Middle frontal gyrus (tissue), 1 donor: Measurements from ENCODE around the gene VOPP1.
"Not testable (repeated sequence)": the region's sequence is repeated elsewhere in the genome, so short reads cannot be mapped to it uniquely, and the experiment has no call there.

Source experiments
- DNase-seq: peaks from one replicate; pipeline ENCODE4 v3.0.0-alpha.2; 2015; ENCODE audit warnings: low spot score; ENCODE audit errors: extremely low spot score

The VOPP1 gene

DNA sequence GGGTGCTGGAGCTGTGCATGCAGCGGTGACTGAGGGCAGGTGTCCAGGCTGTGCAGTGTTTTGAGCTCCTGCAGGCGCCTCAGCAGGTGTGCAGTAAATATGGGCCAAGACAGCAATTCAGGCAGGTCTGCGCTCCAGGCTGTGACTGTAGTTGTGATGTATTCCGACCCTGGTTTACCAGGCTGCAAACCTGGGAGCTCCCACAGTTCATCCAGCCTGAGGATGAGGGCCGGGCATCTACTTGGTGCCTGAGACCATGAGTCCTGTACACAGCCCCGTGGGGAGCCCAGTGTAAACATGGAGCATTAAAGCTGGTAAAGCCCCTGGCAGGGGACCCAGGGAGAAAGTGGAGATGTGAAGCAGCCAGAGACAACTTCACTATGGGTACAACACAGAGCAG is 82.8 kb downstream of the VOPP1 start:
- no peak for DNase-seq

DNA sequence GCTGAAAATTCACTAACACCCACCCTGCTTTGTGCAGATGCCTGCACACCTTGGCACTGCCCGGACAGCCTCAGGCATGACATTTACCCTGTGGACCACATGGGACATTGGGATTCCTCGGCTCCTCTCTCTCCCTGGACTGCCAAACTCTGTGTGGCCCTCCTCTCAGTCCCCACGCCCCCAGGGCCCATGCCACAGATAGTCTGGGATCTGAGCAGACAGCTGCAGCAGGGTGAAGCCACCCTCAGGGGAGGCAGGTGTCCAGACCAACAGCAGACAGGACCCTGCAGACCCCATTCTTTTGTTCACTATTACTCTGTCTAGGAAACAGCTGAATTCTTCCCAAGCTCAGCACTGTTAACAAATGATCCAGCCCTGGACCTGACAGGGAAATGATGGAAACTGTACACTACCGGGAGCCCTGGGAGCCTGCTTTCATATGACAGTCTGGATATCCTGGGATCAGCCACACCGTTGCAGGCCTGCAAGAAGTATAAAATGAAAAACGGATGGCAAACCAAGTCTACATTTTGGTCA is 83.4 kb downstream of the VOPP1 start:
- DNase-seq: no peak

DNA sequence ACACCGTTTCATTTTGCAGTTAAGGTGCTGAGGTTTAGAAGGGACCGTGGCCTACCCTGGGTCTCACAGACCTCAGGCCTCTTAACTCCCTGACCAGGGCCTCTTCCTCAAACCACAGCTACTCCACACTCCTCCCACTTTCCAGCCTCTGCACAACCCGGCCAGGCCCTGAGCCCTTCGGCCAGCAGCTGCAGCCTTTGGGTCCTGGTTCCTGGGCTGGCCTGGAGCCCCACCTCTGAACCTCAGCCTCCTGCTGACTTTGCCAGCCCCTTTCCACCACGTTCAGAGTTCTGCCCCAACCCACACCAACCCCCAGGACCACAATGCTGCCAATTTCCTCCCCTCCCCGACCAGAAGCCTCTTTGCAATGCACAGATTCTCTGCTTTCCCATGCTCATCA is 84.1 kb downstream of the VOPP1 start:
- no peak for DNase-seq

DNA sequence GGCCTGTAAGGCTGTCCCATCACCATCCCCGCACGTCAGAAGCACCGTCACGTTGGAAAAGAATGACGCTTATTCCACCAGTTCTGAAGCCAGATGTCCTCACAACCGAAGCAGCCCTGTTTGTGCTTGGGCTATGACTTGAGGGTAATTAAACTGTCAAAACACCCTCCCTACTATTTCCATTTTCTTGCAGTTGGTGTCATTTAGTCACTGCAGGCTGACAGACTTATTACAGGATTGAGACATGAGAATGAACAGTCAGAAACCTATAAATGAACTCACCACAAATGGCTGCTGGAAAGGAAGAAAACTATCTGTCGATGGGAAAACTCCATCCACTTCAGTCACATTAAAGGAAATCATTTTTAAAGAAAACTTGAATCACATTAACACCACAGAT is 85.3 kb downstream of the VOPP1 start:
- DNase-seq: no peak

DNA sequence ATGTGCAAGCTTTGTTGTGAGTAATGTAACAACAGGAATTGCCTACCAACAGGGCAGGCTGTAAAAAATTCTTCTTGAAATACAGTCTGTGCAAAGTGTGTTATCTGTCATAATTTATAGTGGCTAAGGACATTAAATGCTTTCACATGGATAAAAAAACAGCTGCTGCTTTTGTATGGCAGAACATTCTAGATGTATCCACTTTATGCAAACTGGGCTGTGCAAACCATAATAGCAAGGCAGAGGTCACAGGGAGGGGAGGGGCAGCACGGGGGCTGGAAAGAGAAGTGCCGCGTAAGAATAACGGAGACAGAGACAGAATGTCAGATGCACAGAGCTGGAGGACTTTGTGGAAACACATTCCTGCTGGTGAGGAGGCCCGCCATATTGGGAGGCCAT is 86.1 kb downstream of the VOPP1 start:
- DNase-seq: no peak

DNA sequence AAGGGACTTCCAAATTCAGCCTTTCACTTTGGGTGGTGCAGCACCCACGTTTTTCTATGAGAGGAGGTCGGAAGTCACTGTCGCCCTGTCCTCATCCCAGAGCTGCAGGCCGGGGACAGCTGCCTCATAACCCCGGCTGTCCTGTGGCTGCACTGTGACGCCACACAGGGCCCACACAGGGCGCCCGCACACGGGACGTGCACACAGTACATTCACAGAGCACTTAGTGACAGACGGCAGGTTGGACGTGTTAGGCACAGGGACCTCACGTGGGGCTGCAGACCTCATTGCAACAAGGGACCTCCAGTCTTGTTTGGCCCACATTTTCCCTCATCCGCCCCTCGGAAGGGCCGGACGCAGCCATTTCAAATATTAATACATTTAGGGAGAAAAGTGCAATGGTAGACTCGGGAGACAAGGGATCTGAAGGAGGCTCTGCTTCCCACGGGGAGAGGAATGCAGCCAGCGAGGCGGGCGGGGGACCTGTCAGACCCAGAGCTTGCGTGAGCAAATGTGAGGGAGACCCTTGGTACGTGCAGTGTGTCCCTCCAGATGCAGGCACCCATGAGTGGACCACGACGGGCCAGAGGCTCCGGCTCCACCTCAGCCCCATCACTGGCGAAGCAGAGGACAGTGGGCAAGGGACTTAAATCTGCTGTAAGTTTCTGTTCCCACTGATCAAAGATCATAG is 86.7 kb downstream of the VOPP1 start:
- DNase-seq: no peak

DNA sequence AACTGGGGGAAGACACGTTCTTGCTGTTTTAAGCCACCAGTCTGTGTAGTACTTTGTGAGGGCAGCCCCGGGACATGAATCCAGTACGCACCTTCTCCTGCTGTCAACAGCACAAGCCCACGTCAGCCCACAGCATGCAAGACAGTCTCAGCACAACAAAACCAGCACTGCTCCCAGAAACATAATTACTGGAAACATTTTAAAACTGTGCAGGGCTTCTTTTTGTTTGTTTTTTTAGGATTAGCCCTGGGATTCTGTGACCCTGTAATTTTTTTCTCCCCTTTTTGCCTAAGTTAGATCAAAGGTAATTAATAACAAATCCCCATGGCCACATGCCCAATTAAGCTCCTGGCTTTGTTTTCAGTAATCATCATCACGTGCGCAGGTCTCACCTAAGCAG is 87.5 kb downstream of the VOPP1 start:
- DNase-seq: no peak

DNA sequence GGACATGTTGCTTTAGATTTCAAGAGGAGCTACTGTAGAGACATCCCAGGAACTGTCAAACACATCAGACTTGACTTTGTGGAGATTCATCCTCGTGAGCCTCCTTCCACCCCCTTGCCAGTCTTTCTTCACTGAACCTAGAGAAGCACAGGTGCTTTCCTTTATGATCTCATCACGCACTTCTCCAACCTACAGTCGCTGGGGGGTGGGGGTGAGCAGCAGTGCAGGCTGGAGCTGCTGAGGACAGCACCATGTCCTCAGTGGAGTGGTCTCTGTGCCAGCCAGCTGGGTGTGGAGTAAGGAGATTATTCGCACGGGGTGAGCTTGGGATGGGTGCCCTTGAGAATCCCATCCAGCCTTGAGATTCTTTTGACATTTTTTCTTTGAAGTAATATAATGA is 88.1 kb downstream of the VOPP1 start:
- no peak for DNase-seq

DNA sequence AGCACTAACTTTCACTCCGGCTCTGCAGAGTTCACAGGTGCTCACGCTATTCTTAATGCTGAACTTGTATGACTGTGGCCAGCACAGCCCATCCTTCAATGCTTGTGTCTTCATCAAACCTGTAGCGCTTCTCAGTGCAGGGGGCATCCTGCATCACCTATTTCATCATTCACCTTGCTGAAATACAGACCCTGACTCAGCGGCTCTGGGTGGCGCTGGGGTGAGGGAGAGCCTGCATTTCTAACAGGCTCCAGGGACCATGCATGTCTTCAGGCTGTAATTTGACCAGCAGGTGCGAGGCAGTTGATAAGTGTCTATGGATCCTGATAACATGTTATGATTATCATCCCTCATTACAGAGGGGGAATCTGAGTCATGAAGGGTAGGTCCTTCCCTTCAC is 89.3 kb downstream of the VOPP1 start:
- DNase-seq: no peak

DNA sequence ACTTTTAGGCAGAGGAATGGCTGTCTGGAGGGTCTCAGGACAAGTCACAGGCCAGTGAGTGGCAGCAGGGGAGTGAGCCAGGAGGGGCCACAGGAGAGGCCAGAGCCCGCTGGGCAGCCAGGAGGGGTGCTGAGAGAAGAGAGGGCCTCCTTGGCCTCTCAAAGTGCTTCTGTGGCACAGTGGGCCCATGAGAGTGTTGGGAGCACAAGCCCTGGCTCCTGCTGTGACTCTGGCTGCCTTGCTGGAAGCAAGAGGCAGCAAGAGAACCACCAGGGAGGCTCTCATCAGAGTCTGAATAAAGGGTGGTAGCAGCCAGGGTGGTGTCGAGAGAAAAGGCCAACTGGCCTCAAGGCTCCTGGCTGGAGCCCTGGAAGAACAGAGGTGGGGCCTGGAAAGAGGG is 91.1 kb downstream of the VOPP1 start:
- DNase-seq: no peak

DNA sequence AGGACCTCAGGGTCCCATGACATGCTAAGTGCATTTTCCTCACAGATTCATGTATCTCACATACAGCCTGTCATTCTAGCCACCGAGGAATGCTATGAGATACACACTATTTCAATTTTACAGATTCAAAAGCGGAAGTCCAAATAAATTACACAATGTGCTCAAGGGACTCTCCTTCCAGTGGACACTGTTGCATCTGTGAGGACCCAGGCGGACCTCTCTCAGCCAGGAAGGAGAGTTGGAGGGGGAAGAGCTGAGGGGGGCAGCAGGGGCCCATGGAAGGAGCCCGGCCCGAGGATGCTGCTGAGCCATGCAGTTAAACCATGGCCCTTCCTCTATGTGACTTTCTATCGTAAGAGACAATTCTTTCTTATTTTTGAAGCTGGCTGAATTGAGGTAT is 93.6 kb downstream of the VOPP1 start:
- DNase-seq: no peak

DNA sequence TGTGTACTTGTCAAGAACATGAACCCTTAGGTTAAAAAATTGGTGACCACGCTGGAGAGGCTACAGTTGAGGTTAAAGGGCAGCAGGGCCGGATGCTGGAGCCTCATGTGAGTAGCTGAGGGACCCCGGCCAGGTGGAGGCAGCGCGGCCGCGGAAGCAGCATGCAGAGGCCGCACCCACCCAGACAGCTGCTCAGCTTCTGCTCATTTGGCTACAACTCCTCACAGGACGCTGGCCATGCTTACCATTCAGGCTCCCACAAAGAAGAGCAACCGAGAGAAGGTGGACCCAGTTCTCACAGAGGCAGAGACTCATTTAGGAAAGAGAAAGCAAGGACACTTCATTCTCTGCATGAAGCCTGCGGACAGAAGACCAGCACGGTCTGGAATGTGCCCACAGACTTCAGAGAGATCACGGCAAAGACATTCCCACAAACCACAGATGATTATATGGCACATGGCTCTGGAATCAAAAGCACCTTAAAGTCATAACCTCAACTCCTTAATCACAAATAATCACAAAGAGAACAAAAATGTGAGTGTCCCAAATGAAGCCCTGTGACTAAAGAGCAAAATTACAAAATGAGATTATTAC is 94.4 kb downstream of the VOPP1 start:
- DNase-seq: no peak

DNA sequence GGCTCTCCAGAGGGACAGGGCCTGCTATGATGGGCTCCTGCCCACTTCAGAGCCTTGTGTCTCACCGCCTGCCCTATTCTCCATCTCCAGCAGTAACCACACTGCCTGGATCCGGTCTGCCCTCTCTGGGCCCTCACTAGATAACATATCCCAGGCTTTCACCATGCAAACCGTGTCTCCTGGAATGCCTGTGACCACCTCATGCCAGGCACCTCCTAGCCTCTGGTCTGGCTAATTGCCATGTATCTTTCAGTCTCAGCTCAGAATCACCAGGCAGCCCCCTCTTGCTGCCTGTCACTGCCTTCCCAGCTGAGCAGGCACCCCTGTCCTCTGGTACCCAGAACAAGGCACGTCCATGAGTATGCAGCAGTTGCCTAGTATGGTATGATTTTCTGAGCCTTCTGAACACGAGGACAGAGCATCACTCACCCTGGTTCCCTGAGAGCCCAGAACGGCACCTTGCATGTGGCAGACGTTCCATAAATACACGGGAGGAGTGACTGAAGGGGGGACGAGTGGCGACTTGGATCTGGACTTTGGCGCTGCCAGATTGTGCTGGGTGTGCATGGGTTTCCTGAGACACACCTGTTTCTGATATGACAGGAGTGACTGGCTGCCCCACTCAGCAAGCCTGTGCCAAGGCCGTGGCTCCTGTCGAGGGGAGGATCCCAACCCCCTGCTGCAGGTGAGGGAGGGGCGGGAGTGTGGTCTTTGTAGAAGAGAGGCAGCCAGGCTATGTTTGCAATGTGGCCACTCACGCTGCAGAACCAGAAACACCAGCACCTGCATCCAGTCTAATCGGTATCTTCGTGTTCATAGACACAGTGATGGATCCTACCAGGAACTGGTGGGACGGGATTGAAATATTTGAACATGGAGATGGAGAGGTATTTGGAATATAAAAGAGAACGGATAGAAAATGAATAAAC is 95.2 kb downstream of the VOPP1 start:
- DNase-seq: no peak

DNA sequence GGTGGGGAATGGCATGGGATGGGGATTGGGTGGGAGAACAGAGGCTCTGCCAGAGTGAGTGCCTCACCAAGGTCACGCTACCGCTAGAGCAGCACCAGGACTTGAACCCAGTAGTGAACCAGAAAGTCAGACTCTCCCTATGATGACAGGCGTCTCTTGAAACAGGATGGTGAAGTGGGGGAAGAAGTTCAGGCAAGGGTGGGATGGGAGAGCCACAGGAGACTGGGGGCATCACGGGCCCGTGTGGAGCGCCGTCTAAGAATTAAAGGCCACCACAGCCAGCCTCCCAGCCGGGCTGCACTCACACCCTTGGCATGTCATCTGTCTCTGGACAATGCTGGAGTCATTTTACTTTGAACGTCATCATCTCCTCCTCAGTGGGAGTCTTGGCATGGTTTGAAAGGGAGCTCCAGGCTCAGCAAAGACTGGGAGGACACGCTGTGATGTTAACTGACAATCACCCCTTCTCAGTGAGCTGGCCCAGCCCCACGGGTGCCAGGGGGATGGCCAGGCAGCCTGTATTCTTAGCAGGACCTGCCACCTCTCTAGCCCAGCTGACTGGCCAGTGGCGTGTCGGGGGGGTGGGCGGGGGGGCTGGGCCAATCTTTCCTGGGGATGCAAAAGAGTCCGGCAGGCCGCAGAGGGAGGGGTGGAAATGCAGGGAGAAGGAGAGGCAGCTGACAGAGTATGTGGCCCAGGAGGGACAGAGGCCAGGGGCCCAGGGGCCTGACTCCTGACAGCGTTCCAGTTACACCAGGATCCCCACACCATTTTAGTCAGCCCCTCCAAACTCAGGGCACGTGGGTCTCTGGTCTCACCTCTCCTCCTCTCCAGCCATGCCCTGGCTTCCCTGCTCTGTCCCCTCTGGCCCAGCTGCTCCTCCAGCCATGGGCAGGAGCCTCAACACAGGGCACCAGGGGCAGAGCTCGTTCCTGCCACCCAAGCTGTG is 96.2 kb downstream of the VOPP1 start:
- no peak for DNase-seq

DNA sequence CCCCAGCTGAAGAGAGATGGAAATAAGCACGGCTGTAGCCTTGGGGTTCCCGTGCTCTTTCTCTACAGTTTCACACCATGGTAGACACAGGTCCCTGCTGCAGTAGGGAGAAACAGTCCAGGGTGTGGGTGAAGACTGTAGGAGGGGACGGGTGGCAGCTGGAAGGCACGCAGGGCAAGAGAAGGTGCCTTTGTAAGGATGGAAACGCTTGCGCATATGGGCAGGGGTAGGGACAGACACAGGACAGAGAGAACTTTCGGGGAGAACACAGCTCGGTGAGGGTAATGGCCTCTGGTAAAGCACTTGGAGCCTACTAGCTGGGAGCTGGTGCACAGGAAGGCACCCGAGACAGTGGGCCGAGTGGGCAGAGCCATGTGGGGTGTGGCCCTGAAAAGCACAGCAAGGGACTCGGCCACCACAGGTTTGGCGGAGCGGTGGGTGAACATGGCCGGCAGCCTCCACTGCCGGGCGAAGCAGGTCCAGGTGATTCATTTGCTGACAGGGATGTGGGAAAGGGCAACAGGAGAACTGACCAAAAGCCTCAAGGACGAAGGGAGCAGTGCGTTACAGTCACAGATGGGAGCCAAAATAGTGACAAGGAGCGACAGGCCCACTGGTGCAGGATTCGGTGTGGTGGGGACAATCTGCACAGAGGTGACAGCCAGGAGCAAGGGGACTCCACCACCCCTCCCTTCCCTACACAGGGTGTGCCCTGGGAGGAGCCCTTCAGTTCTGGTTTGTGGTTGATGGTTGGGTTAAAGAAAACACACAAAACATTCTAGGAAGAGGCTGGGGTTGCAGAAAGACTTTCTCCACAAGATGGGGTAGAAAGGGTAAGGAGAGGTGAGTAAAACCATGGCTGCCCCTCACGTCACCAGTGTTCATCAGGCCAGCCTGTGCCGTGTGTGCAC is 97.1 kb downstream of the VOPP1 start:
- no peak for DNase-seq

DNA sequence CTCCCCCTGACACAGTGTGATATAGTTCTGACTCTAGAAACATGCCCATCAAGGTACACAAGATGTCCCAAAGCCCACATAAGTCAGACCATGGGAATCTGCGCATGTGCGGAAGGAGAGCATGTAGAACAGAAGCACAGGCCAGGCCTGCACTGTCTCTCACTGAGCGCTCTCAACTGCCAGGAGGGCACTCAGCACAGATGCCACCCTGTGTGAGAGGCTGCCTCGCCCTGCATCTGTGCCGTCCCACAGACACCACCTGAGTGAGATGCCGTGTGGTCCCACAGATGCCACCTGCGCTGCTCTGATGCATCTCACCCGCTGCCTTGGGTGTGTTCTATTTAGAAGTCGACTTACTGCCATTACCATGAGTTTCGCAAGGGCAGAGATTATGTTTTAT is 98.4 kb downstream of the VOPP1 start:
- no peak for DNase-seq

DNA sequence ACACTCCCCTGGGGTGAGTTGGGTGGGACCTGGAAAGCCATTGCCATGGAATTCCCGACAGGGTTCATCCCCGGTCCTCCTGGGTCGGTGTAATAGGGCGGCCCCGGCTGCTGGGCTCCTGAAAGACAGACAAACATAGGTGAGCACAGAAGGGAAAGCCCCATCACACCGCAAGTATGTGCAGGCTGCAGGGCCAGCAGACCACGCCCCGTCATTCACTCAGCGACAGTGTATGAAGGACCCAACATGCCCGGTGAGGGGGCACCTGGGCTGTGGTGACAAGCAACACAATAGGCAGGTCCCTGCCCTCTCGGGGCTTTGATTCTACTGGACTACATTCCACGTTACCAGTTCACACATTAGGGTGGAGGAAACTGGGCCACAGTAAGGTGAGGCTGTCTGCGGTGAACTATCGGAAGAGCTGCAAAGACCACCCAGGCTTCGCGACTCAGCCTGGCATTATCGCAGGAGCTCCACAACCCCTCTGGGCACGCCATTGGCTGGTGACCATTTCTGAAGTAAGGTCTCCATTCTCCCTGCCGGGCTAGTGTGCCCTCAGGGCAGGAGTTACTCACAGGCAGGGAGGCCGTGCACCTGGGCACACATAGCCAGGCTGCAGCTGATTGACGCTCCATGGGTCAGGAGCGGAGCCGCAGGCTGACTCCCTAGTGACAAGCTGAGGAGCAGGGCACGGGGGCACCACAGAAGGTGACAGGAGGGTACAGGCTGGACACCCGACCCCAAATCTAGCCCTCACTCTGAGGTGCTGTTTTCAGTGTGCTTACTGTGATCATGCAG is 99.2 kb downstream of the VOPP1 start:
- DNase-seq: no peak

DNA sequence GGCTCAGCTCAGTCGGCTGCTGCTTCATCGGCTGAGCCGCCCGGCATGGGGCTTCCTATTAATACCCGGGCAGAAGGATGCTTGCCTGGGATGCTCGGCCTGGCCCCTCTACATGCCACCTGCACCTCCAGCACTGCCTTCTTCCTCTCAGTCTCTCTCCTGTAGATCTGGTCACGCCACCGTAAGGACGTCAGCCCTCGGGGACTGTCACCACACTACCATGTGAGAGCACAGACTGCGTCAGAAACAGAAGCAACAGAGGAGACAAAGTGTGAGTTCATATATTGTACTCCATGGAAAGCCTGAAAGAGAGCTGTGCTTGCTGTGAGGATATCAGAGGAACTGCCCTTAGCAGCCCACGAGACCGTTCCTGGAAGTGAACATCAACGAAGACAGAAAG is 99.9 kb downstream of the VOPP1 start:
- not testable (repeated sequence) for DNase-seq

DNA sequence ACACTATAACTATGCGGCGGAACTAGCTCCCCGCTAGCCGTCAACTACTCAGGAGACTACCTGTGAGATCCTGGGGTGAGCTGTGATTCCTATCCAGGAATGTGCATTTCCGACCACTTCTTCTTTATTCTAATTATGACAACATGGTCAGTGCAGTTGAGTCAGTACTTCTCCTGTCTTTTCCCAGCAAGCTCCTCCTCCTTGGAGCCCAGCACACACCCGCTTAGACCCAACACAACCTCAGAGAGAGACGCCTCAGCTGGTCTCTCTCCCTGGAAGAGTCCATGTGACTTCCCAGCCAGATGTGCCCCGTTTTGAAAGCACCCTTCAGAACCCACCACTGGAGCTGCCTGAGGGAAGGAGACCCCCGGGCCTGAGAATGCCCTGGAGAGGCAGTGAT is 100.7 kb downstream of the VOPP1 start:
- not testable (repeated sequence) for DNase-seq
